Renal cortical epithelial cell (primary cell): ENCODE data around the gene PDZD2. TPM values are rescaled to one million over a fixed set of nuclear protein-coding genes. Genes with fewer than 3 reads are reported as not detected.
"Not testable (repeated sequence)": the region's sequence is repeated elsewhere in the genome, so short reads cannot be mapped to it uniquely, and the experiment has no call there.

Source experiments
- DNase-seq: peaks from one replicate; pipeline ENCODE4 v3.0.0-alpha.2; 2011; ENCODE audit warnings: low read depth
- total RNA-seq: library from RNA; depleted of rRNA; stranded (reverse); fragments of >200 nt; gene quantifications from 2 replicates; pipeline ENCODE4 v1.2.3, GENCODE V29; 2014

Gene PDZD2
- total RNA-seq, 1 donor from 2014 or later, result 14.2 TPM

GRCh38 chr5:31732821-31733220 is 93.9 kb downstream of the PDZD2 start:
- not testable (repeated sequence) for DNase-seq

DNA sequence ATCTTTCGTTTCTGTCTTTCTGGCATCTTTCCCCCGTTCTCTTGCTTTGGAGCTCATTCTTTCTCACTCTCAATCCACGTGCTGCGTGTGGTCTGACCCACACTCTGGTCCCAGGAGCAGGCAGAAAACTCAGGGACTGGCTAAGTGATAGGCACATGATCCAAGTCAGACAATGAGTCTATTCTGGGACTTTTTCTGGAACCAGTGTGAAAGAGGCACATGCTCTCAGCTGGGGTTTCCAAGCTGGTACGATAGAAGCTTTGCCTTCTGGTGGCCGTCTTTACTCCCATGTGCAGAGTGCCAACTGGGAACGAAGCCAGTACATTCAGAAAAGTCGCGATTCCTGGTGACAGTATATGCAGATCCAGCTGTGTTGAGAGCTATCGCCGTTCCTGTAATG is 94.4 kb downstream of the PDZD2 start:
- no peak for DNase-seq

DNA sequence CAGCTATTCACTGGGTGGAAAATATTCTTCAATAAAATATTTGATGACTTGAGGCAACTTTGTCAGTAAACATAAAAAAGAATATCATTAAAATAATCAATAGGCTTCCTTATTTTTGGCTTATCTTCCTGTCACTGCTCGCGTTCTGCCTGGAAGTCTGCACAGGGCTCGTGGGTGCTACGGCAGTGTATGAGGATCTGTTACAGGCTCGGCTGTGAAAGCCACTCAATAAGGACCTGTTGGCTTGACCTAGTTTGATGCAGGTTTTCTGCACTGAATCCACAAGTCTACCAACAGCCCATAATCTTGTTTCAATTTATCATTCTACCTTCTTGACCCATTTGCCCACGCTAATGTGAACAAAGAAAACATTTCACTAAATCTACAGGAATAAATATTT is 97.2 kb downstream of the PDZD2 start:
- no peak for DNase-seq

DNA sequence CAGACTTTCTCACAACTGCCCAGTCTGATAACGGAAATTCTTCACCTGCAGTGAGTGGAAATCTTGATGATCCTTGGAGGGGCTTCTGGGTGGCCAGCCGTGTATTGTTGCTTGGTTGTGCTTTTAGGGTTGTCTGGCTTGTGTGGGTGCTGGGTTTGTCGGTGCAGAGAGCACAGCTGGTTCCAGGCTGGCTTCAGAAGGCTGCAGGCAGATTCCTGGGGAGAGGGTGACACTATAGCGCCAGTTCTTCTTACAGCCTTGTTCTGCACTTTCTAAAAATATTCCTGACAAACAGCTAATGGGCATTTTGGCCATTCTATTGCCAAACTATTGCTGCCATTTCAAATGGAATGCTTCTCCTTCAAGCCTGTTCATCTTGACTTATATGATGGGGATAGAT is 99.3 kb downstream of the PDZD2 start:
- DNase-seq, result no peak

- DNase-seq, result no peak
Measured at GRCh38 chr5:31741496-31741895, 102.6 kb downstream of the PDZD2 start.

DNA sequence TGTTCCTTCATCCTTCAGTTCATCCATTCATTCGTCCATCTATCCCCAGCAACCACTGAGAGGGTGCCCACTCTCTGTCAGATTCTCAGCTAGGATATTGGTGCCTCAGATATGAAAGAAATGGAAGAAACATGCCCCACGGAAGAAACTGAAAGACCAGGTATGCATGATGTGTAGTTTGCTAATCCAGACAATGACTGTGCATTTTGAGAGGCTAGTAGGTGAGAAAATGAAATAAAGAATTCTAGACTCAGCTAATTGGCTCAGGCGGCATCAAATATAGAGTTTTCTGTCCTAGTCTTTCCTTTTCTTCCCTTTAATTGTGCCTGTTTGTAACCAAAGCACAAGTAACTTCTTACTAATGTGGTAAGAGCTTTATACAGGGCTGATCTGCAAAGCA is 104.7 kb downstream of the PDZD2 start:
- DNase-seq, result no peak

- DNase-seq, result no peak
Measured at GRCh38 chr5:31748458-31749172, 109.7 kb downstream of the PDZD2 start.

DNA sequence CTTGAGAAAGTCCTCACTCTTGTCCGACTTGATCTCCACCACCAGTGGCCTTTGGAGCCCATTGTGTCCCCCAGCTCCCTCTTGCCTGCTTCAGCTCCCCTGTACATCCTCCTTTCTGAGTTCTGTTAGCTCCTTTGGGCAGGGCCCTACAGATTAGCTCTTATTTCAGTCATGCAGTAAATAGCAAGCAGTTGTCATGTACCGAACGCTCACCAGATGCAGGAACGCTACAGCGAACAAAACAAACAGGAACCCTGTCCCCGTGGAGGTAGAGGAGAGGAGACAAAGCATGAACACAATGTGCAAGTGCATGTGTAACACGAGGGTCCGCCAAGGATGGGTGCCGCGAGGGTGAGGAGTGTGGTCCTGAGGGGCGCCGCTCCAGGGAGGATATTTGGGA is 111.3 kb downstream of the PDZD2 start:
- no peak for DNase-seq

- no peak for DNase-seq
Measured at GRCh38 chr5:31751610-31752009, 112.7 kb downstream of the PDZD2 start.

DNA sequence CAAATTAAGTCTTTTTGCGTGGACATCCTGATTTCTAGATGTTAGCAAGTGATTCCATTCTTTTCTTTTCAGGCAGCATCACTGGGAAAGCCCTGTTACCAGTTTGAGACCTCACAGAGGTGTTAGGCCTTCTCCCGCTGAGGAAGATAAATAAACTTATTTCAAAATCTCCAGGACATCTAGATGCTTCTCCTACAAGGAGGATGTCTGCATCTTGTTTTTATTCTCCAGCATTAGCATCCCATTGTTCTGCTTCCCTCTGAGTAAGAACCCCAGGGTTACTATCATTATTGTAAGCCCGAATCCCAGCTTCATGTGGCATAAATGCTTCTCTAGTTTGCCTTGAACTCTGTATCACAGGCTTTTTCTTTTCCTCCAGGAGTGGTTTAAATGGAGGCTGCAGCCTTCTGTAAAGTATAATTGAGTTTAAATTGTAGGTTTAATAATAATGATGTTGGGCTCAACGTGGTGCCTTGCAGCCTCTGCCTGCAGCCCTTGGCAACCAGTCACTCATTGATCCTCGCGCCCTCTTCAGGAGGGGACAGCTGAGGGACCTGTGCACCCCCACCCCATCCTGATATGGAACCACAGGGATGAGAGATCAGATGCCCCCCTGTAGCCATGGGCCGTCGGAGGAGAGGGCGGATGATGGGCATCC is 114.9 kb downstream of the PDZD2 start:
- no peak for DNase-seq

GRCh38 chr5:31754358-31754704 is 115.4 kb downstream of the PDZD2 start:
- DNase-seq, result no peak

- DNase-seq, result no peak
Measured at GRCh38 chr5:31754741-31755675, 116.1 kb downstream of the PDZD2 start.

DNA sequence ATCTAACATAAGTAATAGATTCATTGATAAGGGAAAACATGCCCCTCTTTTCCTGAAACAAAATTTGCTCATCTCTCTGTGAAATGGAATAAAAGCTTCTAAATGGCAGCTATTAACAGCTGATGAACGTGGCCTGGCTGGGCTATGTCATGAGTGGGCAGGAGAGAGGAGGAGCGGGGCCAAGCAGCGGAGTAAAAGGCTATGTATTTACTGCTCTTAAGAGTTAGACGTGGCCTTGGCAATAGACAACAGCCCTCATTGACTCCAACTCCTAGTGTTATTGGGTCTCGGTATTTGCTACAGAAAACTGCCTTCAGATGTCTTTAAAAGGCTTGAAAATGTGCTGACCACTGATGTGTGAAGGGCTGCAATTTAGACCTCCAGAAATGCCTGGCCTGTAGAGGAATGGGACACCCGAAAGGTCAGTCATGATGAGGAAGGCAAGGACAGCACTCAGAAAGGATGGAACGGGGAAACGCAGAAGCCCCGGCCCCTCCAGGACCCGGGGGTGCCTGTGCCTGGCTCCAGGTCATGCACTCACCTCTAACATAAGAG is 116.8 kb downstream of the PDZD2 start:
- no peak for DNase-seq

- DNase-seq, result no peak
Measured at GRCh38 chr5:31757806-31758205, 118.9 kb downstream of the PDZD2 start.

DNA sequence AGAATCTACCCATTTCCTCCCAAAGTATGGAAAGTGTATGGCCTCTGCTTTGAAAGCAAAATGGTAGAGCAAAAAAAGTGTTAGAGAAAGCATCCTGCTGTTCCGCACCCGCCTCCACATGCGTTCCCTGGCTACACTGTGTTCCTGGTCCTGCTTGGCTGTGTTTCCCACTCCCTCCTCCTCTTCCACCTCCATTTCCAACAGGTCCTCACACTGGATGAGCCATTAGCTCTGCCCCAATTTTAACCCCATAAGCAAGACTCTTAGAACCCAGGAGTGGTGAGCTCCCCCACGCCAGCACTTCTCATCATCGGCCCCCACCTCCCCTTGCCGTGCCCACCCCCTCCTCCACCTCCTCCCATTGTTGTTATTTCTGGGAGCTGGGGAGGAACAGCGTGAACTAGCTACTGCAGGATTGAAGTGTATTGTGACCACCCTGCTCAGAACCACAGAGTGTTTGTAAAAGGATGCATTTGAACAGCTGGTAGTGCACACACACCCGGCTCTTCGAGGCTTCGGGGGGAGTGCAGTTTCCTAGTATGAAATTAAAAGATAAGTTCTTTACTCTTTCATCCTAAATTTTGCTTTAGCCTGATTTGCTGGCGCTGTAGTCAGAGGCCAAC is 120.0 kb downstream of the PDZD2 start:
- DNase-seq, result no peak

DNA sequence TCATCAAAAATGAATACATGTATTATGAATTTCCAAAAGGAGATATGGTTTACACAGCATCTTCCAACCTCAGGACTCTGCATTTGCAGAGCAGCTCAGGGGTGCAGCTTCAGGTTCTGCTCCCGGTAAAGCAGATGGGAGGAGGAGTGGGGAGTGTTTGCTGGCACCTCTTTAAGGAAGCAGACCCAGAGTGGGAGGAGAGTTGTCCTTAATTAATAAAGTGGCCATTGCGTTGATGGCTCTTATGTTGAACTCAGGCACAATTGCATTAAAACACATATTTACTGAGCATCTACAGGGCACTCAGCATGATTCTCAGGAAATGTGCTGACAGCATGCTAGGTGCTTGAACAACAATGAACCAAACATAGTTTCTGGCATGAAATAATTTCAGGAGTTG is 121.0 kb downstream of the PDZD2 start:
- DNase-seq, result no peak

DNA sequence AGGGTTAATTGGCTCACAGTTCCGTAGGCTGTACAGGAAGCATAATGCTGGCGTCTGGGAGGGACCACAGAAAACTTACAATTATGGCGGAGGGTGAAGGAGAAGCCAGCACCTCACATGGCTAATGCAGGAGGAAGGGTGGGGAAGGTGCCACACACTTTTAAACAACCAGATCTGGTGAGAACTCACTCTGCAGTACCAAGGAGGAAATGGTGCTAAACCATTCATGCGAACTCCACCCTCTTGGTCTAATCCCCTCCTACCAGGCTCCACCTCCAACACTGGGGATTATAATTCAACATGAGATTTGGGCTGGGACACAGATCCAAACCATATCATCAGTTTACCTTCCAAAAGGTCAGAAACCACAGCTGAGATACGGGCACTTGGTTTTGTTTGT is 122.9 kb downstream of the PDZD2 start:
- no peak for DNase-seq

GRCh38 chr5:31763424-31763823 is 124.5 kb downstream of the PDZD2 start:
- no peak for DNase-seq

- not testable (repeated sequence) for DNase-seq
Measured at GRCh38 chr5:31764687-31765086, 125.8 kb downstream of the PDZD2 start.

DNA sequence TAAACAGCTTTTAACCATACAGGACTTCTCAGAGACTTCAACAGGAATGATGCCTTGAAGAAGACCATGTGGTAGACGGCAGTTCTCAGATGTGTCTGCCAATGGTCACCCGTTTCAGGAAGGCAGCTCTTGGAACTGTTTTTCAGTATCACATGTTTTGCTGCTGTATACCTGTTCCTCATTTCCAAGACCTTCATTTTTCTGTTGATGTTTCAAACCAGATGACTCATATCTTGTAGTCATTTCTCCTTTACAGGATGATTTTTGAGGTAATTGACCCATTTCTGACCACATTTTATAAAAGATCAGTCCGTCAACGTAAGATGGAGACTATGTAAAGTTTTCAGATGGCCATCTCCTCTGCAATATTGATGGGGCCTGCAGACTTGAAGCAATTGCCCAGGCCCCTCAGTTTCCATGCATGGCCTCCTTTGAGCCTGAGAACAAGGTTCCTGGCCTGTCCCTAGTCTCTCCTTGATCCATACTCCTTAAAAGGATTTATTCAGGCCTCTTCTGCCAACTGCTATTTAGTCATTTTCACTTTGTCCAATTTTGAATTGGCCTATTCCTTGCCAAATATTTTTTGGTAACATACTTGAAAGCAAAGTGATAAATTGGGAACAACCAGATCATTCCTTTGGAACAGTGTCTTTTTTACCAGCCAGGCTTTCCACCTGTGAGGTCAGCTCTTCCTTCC is 128.6 kb downstream of the PDZD2 start:
- no peak for DNase-seq

GRCh38 chr5:31768046-31768445 is 129.1 kb downstream of the PDZD2 start:
- no peak for DNase-seq
